Caco-2 (cell line): ENCODE results near the gene FCN3. TPM values are rescaled to one million over a fixed set of nuclear protein-coding genes. Genes with fewer than 3 reads are reported as not detected.
A peak's percentile ranks its signal among the peaks of the same experiment; 100 is the strongest.

ENCODE experiments used
- BruUV-seq: library from RNA; stranded (reverse); fragments of 400-500 nt; replicated peaks from 2 replicates; lab custom pipeline; 2021; lab: Mats Ljungman, UMichigan
- CTCF ChIA-PET: fragments of 300-600 bp; sonication (Branson Sonifier 250); formaldehyde crosslinking; loops from one replicate; lab custom pipeline; 2022; ENCODE audit warnings: antibody characterized with exemption; lab: Charles Lee
- POLR2A ChIA-PET: fragments of 300-600 bp; sonication (Branson Sonifier 250); formaldehyde crosslinking; loops from one replicate; lab custom pipeline; 2022; ENCODE audit warnings: antibody characterized with exemption; lab: Charles Lee
- DNase-seq, 2 experiments: peaks; one replicate each; pipeline versions ENCODE4 v3.0.0 to v3.0.0-alpha.2; 2020 to 2022
- H3K27me3 ChIP-seq: replicated peaks from 2 replicates; pipeline ENCODE4 v1.6.0; 2011; ENCODE audit warnings: low read length; ENCODE audit not compliant: control insufficient read depth, insufficient read depth
- H3K36me3 ChIP-seq: 2 replicates; pipeline ENCODE4 v1.5.1; 2011; ENCODE audit warnings: low read length; ENCODE audit not compliant: control insufficient read depth, insufficient read depth
- H3K4me1 ChIP-seq: fragments of 250-450 bp; sonication (Bioruptor Pico); 2 replicates; pipeline ENCODE4 v1.5.1; 2020; ENCODE audit warnings: mild to moderate bottlenecking
- H3K4me3 ChIP-seq: 2 replicates; pipeline ENCODE4 v1.5.1; 2011; ENCODE audit warnings: low read depth, mild to moderate bottlenecking, control low read depth, low read length
- H3K9me3 ChIP-seq: fragments of 250-450 bp; sonication (Bioruptor Pico); 2 replicates; pipeline ENCODE4 v1.5.1; 2020; ENCODE audit warnings: mild to moderate bottlenecking, moderate library complexity
- H3K27ac Mint-ChIP-seq: one replicate; pipeline ENCODE4 v1.8.0; 2022; ENCODE audit warnings: mixed read lengths; ENCODE audit not compliant: unreplicated experiment
- H3K27me3 Mint-ChIP-seq: one replicate; pipeline ENCODE4 v1.8.0; 2022; ENCODE audit warnings: mixed read lengths; ENCODE audit not compliant: insufficient read depth, unreplicated experiment
- H3K36me3 Mint-ChIP-seq: one replicate; pipeline ENCODE4 v1.8.0; 2022; ENCODE audit warnings: mild to moderate bottlenecking, mixed read lengths; ENCODE audit not compliant: insufficient read depth, unreplicated experiment
- H3K4me1 Mint-ChIP-seq: one replicate; pipeline ENCODE4 v1.8.0; 2022; ENCODE audit warnings: low read depth, mixed read lengths; ENCODE audit not compliant: unreplicated experiment
- H3K4me3 Mint-ChIP-seq: one replicate; pipeline ENCODE4 v1.8.0; 2022; ENCODE audit warnings: mild to moderate bottlenecking, moderate library complexity, mixed read lengths; ENCODE audit not compliant: unreplicated experiment
- H3K9me3 Mint-ChIP-seq: one replicate; pipeline ENCODE4 v1.8.0; 2022; ENCODE audit warnings: mixed read lengths; ENCODE audit not compliant: unreplicated experiment
- CTCF ChIP-seq, 2 experiments: fragments of 200-600 bp in 1 of 2; IDR thresholded peaks; 1 replicate in 1 of 2; 2 replicates in 1 of 2; pipeline versions ENCODE4 v1.5.1 to v1.8.0; 2011 to 2022; ENCODE audit warnings: antibody characterized with exemption in 1 of 2, control low read depth in 1 of 2, inconsistent platforms in 1 of 2, low read depth in 1 of 2, low read length in 1 of 2, mild to moderate bottlenecking in 1 of 2, moderate library complexity in 1 of 2; ENCODE audit not compliant: insufficient read depth in 1 of 2, severe bottlenecking in 1 of 2, unreplicated experiment in 1 of 2
- intact Hi-C: fragments of 100-400 bp; cut with micrococcal nuclease; formaldehyde crosslinking; loops from one replicate; pipeline ENCODE4 v1.10.0; 2022; ENCODE audit not compliant: unreplicated experiment
- total RNA-seq: library from RNA; stranded (reverse); gene quantifications from 2 replicates; pipeline ENCODE4 v1.2.3, GENCODE V29; 2022

The FCN3 gene
- total RNA-seq, 1 experiment from 2014 or later, result not detected

- BruUV-seq, result no TSS peak
- Mint-ChIP-seq H3K36me3 (peaks cover 11% of the 10 kb centered on the region), H3K27me3 (no peaks in the 10 kb centered on the region), H3K4me1 (no peaks in the 10 kb centered on the region), H3K4me3 (no peak overlapping the region), H3K27ac (no peak overlapping the region), H3K9me3 (no peaks in the 10 kb centered on the region)
- no peak for TF ChIP-seq CTCF (IDR thresholded peaks at IDR 0.05; ENCODE audit: insufficient read depth in 1 of 2, low read depth in 1 of 2, low read length in 1 of 2, severe bottlenecking in 1 of 2, unreplicated experiment in 1 of 2)
- Histone ChIP-seq H3K36me3 (no peaks in the 10 kb centered on the region), H3K4me1 (no peaks in the 10 kb centered on the region), H3K4me3 (no peak overlapping the region), H3K9me3 (no peaks in the 10 kb centered on the region), H3K27me3 (no peaks in the 10 kb centered on the region)
- intact Hi-C loops, result loop anchor here (10.0 kb wide), 1 partner anchor 53 kb away; no protein-coding TSS in a partner anchor
- DNase-seq, result no peak
- ChIA-PET POLR2A (no interaction called here), CTCF (interaction anchor here (0.5 to 1.5 kb wide), 8 partner anchors 7 to 58 kb away, joined by 3 to 6 read pairs (median 3); partner anchors contain the start of gene SYTL1)
These were observed 16.3 kb downstream of the FCN3 start for GRCh38 chr1:27358038-27358927.

- H3K4me1 Mint-ChIP-seq, result no peaks in the 10 kb centered on the region
- ChIA-PET CTCF (interaction anchor here (0.6 to 1.5 kb wide), 6 partner anchors 8 to 986 kb away, joined by 3 to 6 read pairs (median 4); no protein-coding TSS in a partner anchor), POLR2A (no interaction called here)
- no peaks in the 10 kb centered on the region for H3K9me3 Mint-ChIP-seq
- no peaks in the 10 kb centered on the region for H3K4me1 ChIP-seq
- DNase-seq, result peak; percentile 50 to 71
- no peaks in the 10 kb centered on the region for H3K9me3 ChIP-seq
- H3K4me3 Mint-ChIP-seq, result no peak overlapping the region
- no peaks in the 10 kb centered on the region for H3K27me3 Mint-ChIP-seq
- no peak overlapping the region for H3K27ac Mint-ChIP-seq
- no TSS peak for BruUV-seq
- H3K36me3 ChIP-seq, result no peaks in the 10 kb centered on the region
- H3K36me3 Mint-ChIP-seq, result peaks cover 11% of the 10 kb centered on the region
- no peaks in the 10 kb centered on the region for H3K27me3 ChIP-seq
- H3K4me3 ChIP-seq, result no peak overlapping the region
- TF ChIP-seq CTCF (IDR thresholded peaks at IDR 0.05; ENCODE audit: insufficient read depth in 1 of 2, low read depth in 1 of 2, low read length in 1 of 2, severe bottlenecking in 1 of 2, unreplicated experiment in 1 of 2), result peak; percentile 79 to 83
- intact Hi-C loops, result loop anchor here (1.0 to 10.0 kb wide), 2 partner anchors 31 to 53 kb away; no protein-coding TSS in a partner anchor
These were observed 17.2 kb downstream of the FCN3 start for GRCh38 chr1:27357281-27358037.
